Stimulated activated CD8-positive, alpha-beta memory T cell treated with anti-CD3 and anti-CD28 coated beads, Interleukin-4, amount 100 ng/mL, for 48 hours (primary cell): ENCODE data around the gene KRT12.
"Not testable (repeated sequence)": the region's sequence is repeated elsewhere in the genome, so short reads cannot be mapped to it uniquely, and the experiment has no call there.

Experiments
- DNase-seq: peaks from one replicate; pipeline ENCODE4 v3.0.0-alpha.2; 2020

Gene KRT12

GRCh38 chr17:40841246-40841645 is 25.8 kb downstream of the KRT12 start:
- DNase-seq: no peak

- no peak for DNase-seq
Observed at GRCh38 chr17:40839194-40839593, 27.8 kb downstream of the KRT12 start.

GRCh38 chr17:40836020-40836419 is 31.0 kb downstream of the KRT12 start:
- DNase-seq: no peak

- DNase-seq: no peak
Observed at GRCh38 chr17:40833882-40834281, 33.1 kb downstream of the KRT12 start.

- DNase-seq: no peak
Observed at GRCh38 chr17:40832840-40833239, 34.2 kb downstream of the KRT12 start.

GRCh38 chr17:40830085-40830776 is 36.8 kb downstream of the KRT12 start:
- no peak for DNase-seq

- DNase-seq: no peak
Observed at GRCh38 chr17:40828454-40829044, 38.5 kb downstream of the KRT12 start.

- DNase-seq: no peak
Observed at GRCh38 chr17:40827746-40828453, 39.1 kb downstream of the KRT12 start.

- no peak for DNase-seq
Observed at GRCh38 chr17:40825599-40825998, 41.4 kb downstream of the KRT12 start.

- DNase-seq: no peak
Observed at GRCh38 chr17:40824015-40824832, 42.8 kb downstream of the KRT12 start.

- no peak for DNase-seq
Observed at GRCh38 chr17:40822132-40822812, 44.8 kb downstream of the KRT12 start, which contains the start of gene KRT10. KRT10 (minus strand) TSS chr17:40822614; CDS start chr17:40822585, 29 bp downstream.

GRCh38 chr17:40821536-40821935 is 45.5 kb downstream of the KRT12 start:
- DNase-seq: no peak

GRCh38 chr17:40820228-40820838 is 46.7 kb downstream of the KRT12 start:
- DNase-seq: no peak

GRCh38 chr17:40819528-40820125 is 47.4 kb downstream of the KRT12 start:
- no peak for DNase-seq

- peak; percentile 89 for DNase-seq
Observed at GRCh38 chr17:40818733-40819527, 48.1 kb downstream of the KRT12 start.

GRCh38 chr17:40818343-40818732 is 48.7 kb downstream of the KRT12 start:
- DNase-seq: no peak

GRCh38 chr17:40817103-40817682 is 49.8 kb downstream of the KRT12 start:
- no peak for DNase-seq

- no peak for DNase-seq
Observed at GRCh38 chr17:40816569-40816968, 50.5 kb downstream of the KRT12 start.

- no peak for DNase-seq
Observed at GRCh38 chr17:40815381-40815780, 51.6 kb downstream of the KRT12 start.

GRCh38 chr17:40814657-40815056 is 52.4 kb downstream of the KRT12 start:
- not testable (repeated sequence) for DNase-seq
